Activated CD8-positive, alpha-beta memory T cell treated with anti-CD3 and anti-CD28 coated beads for 4 hours (primary cell): ENCODE results near the gene AP1S2.

Source experiments
- DNase-seq, 2 donors: peaks; one replicate each; pipeline ENCODE4 v3.0.0-alpha.2; 2020; ENCODE audit warnings: low read depth in 2 of 2

Gene AP1S2

DNA sequence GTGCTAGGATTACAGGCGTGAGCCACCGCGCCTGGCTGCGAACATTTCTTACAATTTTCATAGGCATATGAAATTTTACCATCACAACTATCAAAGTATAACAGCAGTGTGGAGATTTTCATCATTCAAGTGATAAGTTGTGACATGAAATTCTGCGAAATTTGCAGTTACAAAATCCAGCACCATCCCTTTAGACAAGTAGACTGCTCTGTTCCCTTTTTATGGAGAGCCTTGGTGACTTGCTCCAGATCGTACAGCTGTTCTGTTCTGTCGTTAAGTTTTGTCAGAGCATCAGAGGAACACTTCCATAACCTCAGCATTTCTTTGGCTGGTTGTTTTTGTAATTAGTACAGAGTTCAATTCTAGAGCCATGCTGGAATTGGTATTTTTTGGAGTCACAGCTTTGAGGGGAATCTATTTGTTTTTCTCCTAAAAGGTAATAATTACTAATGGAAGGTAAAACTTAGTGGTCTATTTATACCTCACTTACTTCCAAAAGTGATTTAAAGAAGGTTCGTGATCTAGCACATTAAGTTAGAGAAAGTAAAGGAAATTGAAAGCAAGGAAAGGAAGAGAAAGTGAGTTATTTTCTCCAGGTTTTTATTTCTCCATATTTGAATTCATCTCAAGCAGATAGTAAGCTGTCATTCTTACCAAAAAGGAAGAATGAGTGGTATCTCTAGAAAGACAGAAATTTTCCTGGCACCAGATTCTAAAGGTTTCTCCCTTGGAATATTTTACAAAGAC, 42.2 kb downstream of the AP1S2 start:
- no peak for DNase-seq

DNA sequence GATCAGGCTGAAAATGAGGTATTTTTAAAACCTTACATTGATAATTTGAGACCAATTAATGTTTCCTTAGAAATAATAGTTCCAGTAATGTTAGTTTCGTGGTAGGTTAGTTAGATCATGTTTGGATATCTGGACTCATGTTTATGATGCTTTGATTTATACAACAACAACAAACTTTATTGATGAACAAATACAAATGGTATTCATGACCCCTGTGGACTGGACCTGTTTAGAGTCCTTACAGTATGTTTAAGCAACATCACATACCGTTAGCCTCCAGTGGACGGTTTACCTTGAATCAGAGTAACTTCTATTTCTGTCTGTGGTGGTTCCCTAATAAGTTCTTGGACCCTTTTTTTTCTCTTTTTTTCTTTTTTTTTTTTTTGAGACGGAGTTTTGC, 46.4 kb downstream of the AP1S2 start:
- DNase-seq, result no peak

DNA sequence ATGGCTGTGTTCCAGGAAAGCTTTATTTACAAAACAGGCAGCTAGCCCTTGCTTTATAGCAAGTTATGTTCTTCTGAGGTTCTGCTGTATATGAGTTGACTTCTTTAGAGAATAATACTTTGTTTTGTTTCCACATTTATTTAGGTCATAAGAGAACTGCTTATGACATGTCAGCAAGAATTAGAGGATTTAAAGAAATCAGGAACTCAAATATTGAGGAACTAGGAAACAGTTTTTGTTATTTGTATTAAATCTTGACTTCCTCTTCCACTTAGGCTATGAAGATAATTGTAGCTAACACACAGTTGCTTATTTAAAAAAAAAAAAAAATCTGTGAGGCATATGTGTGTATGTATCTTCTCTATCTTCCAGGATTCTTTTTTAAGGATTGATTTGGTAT, 50.0 kb downstream of the AP1S2 start:
- DNase-seq, result no peak

DNA sequence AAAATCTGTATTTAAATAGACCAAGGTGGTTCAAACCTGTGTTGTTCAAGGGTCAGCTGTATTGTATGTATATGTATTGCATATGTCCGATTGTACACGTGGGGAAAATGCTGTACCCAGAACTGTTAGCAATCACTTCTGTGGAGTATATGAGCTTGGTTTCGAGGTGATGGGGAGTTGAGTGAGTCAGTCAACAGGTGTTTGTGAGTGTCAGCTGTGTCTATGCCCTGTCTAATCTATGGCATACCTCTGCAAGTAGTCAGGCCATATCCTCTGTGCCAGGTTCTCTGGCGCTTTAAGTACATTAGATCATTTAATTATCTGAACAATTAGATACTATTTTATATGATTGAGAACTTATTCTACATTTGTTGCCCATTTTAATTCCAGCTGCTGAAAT, 56.9 kb downstream of the AP1S2 start:
- DNase-seq, result no peak

DNA sequence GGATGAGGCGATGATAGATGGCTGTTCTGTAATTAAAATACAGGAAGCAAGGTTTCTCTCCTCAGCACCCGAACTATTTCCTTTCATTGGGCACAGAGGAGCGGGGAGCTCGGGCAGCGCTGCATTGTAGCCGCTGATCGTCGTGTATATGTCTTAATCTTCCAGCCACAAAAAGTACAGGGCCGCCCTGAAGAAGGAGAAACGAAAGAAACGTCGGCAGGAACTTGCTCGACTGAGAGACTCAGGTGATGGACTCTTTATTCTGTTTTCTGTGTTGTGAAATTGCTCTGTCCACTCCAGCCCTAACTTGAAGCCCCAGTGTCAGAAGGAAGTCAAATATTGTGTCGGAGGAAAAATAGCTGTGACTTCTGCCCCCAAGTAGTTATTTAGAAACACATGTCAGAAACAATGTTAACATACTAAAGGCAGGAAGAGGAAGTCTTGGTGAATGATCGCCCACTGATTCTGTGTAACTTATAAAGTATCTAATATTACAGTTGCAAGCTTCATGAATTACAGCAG, 63.8 kb downstream of the AP1S2 start:
- DNase-seq, result no peak

DNA sequence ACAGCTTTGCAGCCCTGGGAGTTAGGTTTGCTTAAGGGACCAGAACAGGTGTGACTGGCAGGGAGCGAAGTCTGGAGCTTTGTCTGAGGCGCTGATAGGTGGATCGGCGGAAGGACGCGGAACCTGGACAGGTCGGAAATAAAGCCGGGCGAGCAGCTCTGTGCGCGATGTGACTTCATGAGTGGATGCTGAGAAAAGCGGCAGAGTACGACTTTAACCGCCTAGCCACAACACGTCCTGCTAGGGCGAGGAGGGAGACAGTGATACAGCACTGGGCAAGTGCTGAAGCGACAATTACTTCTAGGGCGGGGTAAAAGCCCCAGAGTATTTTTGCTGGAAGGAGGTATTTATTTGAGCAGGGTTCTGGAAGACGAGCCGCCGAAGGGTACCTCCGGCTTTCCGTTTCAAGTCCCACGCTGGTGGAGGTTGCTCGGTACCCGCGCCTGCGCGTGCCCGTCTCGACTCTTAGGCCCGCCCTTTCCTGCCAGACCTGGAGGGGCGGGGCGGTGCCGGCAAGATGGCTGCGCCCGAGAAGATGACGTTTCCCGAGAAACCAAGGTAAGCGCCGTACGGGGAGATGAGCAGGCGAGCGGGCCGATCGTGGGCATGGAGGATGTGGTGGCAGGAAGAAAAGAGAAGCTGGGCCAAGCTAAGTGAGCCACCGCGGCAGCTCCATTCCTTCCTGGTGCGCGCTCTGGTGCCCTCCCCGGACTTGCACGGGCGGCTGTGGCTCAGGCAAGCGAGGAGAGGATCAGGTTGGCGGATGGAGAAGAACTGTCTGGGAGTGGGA, 64.4 kb downstream of the AP1S2 start, which contains the start of gene ZRSR2:
Gene ZRSR2 (plus strand): TSS at position 506 of the 790 bp plus-strand sequence. CDS start 12 bp downstream, at position 518.
- DNase-seq, result peak; percentile 70 to 87

DNA sequence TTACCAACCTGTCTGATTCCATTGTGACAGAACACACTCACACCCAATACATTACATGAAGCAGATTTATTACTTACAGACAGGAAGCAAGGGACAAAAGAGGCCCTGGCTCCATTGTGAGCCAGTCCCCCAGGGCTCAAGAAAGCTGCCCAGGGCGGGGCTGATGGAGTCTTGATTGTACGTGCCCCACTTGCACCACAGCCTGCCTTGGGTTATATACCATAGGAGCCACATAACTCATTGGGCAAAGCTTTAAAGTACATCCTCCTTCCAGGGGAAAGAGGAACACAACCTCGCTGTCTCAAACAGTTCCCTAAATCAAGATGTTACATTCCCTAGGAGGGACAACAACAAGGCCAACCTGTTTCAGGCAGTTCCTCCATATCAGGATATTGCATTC, 67.7 kb downstream of the AP1S2 start:
- DNase-seq, result no peak

DNA sequence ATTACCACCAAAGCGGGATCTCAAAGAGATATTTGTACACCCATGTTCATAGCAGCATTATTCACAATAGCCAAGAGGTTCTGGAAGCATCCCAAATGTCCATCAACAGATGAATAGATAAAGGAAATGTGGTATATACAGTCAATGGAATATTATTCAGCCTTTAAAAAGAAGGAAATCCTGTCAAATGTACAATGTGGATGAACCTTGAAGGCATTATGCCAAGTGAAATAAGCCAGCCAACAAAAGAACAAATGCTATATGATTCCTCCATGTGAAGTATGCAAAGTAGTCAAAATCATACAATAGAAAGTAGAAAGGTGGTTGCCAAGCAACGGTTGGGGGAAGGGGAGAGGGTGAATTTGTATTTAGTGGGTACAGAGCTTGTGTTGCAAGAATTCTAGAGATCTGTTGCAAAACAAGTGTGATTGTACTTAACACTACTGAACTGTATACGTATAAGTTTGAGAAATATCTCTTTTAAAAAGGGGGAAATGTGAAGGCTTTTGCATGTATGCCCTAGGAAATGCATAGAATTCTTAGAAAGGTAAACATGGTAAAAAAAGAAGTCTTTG, 69.3 kb downstream of the AP1S2 start:
- DNase-seq, result no peak

DNA sequence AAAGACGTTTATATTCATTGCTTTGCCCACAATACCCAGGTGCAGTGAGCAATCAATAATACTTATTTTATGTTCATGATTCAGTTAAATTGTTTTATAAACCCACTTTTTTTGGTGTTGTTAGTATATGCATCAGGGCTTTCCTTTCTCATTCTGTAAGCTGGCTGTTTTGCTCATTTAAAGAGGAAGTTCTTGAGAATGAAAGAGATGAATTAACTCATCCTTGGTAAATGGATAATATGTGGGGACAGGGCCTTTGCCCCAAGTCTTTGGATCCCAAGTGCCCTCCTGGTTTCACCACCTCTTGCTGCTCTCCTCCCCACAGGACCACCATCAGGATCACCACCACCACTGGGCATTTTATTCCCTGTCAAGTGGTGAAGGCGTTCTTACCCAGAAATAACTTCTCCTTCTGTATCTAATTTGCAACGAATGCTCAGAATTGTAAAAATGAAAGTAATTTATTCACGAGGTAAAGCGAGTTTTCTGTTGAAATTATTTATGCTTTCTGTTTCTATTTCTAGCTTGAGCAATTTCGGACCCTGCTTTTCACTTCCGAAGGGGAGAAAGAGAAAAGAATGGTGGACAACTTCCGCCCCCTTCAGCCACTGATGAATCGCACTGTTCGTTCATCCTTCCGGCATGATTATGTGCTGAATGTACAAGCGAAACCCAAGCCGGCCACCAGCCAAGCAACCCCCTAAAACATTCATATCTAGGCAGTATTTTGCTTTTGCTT, 72.5 kb downstream of the AP1S2 start:
- no peak for DNase-seq
